Measurements from ENCODE around the gene SDK2. TPM values are rescaled to one million over a fixed set of nuclear protein-coding genes. Genes with fewer than 3 reads are reported as not detected.

SDK2 gene
- total and polyA plus RNA-seq, 2 of the 8 experiments (the other 6 are each of a cell fraction or from before 2014, with no cell fraction given), result 3.9 to 4.1 TPM

GRCh38 chr17:73304438-73304837 lies 339.8 kb downstream of the SDK2 start (continued):
- TF ChIP-seq CHD7 (IDR thresholded peaks at IDR 0.05; ENCODE audit: insufficient replicate concordance, low read length) (no peak), POLR2A (IDR thresholded peaks at IDR 0.05; ENCODE audit: control extremely low read depth in 1 of 2, low read depth in 2 of 2, low read length in 2 of 2) (no peak), BRCA1 (IDR thresholded peaks at IDR 0.05; ENCODE audit: low read depth, low read length) (no peak), NRF1 (IDR thresholded peaks at IDR 0.05; ENCODE audit: low read depth, low read length) (no peak)
